UCSD-AML1 (cell line): Measurements from ENCODE around the gene NOXA1.
"Not testable (repeated sequence)": the region's sequence is repeated elsewhere in the genome, so short reads cannot be mapped to it uniquely, and the experiment has no call there.

Experiments used
- DNase-seq: peaks from one replicate; lab custom pipeline; 2025; ENCODE audit not compliant: unreplicated experiment; lab: John Stamatoyannopoulos, UW

Gene NOXA1

GRCh38 chr9:137422604-137423513 is at the start of gene NOXA1, which contains the start of gene EXD3:
Gene NOXA1, plus strand, starts transcription at chr9:137423393. Its CDS starts 137 bp downstream, at chr9:137423530.
Gene EXD3, minus strand, starts transcription at chr9:137423162. Its CDS starts 27,805 bp downstream, at chr9:137395357.
- peak; percentile 96 for DNase-seq

- no peak for DNase-seq
Observed at GRCh38 chr9:137373611-137373980, 49.6 kb upstream of the NOXA1 start.

GRCh38 chr9:137374131-137374845 is 48.9 kb upstream of the NOXA1 start:
- DNase-seq = no peak

- no peak for DNase-seq
Observed at GRCh38 chr9:137375321-137376058, 47.7 kb upstream of the NOXA1 start.

GRCh38 chr9:137376386-137376785 is 46.8 kb upstream of the NOXA1 start:
- no peak for DNase-seq

- not testable (repeated sequence) for DNase-seq
Observed at GRCh38 chr9:137378688-137379410, 44.3 kb upstream of the NOXA1 start.

- no peak for DNase-seq
Observed at GRCh38 chr9:137379761-137380161, 43.4 kb upstream of the NOXA1 start.

GRCh38 chr9:137380171-137380570 is 43.0 kb upstream of the NOXA1 start:
- DNase-seq = no peak

GRCh38 chr9:137380606-137381005 is 42.6 kb upstream of the NOXA1 start:
- no peak for DNase-seq

- DNase-seq = no peak
Observed at GRCh38 chr9:137381501-137382443, 41.4 kb upstream of the NOXA1 start.

- no peak for DNase-seq
Observed at GRCh38 chr9:137382444-137383080, 40.6 kb upstream of the NOXA1 start.

GRCh38 chr9:137383081-137383783 is 40.0 kb upstream of the NOXA1 start:
- DNase-seq = no peak

- DNase-seq = no peak
Observed at GRCh38 chr9:137383784-137384756, 39.1 kb upstream of the NOXA1 start.

GRCh38 chr9:137385061-137385655 is 38.0 kb upstream of the NOXA1 start:
- no peak for DNase-seq

- DNase-seq = not testable (repeated sequence)
Observed at GRCh38 chr9:137386507-137387113, 36.6 kb upstream of the NOXA1 start.

- peak; percentile 42 for DNase-seq
Observed at GRCh38 chr9:137387114-137387890, 35.9 kb upstream of the NOXA1 start.
